Omental fat pad (tissue), 4 donors: ENCODE measurements around the gene RXRB. TPM values are rescaled to one million over a fixed set of nuclear protein-coding genes. Genes with fewer than 3 reads are reported as not detected.

Experiments
- ATAC-seq: fragments of 150-250 bp; one replicate; pipeline ENCODE4 v1.9.1; 2016; ENCODE audit warnings: mild to moderate bottlenecking, moderate library complexity; ENCODE audit not compliant: low FRiP score
- DNase-seq: peaks from one replicate; pipeline ENCODE4 v3.0.0-alpha.2; 2019; ENCODE audit warnings: low spot score
- CTCF ChIP-seq, 3 donors: fragments of 450-650 bp; IDR thresholded peaks; one replicate each; pipeline ENCODE4 v1.5.1; 2016 to 2017; ENCODE audit warnings: antibody characterized with exemption in 3 of 3, mild to moderate bottlenecking in 3 of 3, moderate library complexity in 2 of 3
- total RNA-seq, 4 donors: library from RNA; depleted of rRNA; stranded (reverse); fragments of >200 nt; gene quantifications; one replicate each; pipeline ENCODE4 v1.1.0, GENCODE V29; 2016

The RXRB gene
- total RNA-seq, 4 donors from 2014 or later: 19.9 to 35.9 (median 22.7) TPM

- DNase-seq: no peak
- no peak for ATAC-seq
- TF ChIP-seq CTCF (IDR thresholded peaks at IDR 0.05): no peak
These were observed 26.8 kb downstream of the RXRB start for GRCh38 chr6:33173535-33174180.

- DNase-seq: no peak
- no peak for ATAC-seq
- TF ChIP-seq CTCF (IDR thresholded peaks at IDR 0.05): no peak
These were observed 27.6 kb downstream of the RXRB start for GRCh38 chr6:33172688-33173534.

GRCh38 chr6:33171880-33172687 lies 28.4 kb downstream of the RXRB start:
- TF ChIP-seq CTCF (IDR thresholded peaks at IDR 0.05): no peak
- DNase-seq: no peak
- ATAC-seq: no peak

- ATAC-seq (no peak), DNase-seq (no peak)
- TF ChIP-seq CTCF (IDR thresholded peaks at IDR 0.05): no peak
These were observed 29.2 kb downstream of the RXRB start for GRCh38 chr6:33171016-33171879.

GRCh38 chr6:33170176-33171015 lies 30.1 kb downstream of the RXRB start:
- DNase-seq: no peak
- no peak for TF ChIP-seq CTCF (IDR thresholded peaks at IDR 0.05)

More at GRCh38 chr6:33170176-33171015, 30.1 kb downstream of the RXRB start:
- ATAC-seq: no peak
